ENCODE measurements around the gene LHFPL3. TPM values are rescaled to one million over a fixed set of nuclear protein-coding genes. Genes with fewer than 3 reads are reported as not detected.

Gene LHFPL3
- total and polyA plus RNA-seq, 2 experiments from 2014 or later: 0.24 TPM; not detected in 1

DNA sequence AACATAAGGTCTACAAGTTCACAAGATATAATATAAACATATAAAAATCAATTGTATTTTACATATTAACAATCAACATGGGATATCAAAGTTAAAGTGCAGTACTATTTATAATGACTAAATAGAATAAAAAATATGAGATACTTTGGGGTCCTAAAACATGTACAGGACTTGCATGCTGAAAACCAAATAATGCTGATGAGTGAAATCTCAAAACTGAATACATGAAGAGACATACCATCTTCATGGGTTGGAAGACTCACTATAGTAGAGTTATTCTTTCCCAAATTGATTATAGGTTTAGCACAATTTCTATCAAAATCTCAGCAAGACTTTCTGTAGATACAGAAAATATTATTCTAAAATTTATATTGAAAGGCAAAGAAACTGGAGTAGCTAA, 181.5 kb downstream of the LHFPL3 start:
- Mint-ChIP-seq H3K4me3 (no peak overlapping the region), H3K36me3 (ENCODE audit: low read depth) (no peaks in the 10 kb centered on the region), H3K27me3 (ENCODE audit: insufficient read depth, low read depth, poor library complexity) (no peaks in the 10 kb centered on the region), H3K9me3 (no peaks in the 10 kb centered on the region), H3K27ac (no peak overlapping the region), H3K4me1 (no peaks in the 10 kb centered on the region)
- Histone ChIP-seq H3K4me1 (ENCODE audit: insufficient read depth) (no peaks in the 10 kb centered on the region), H3K36me3 (ENCODE audit: insufficient read depth) (no peaks in the 10 kb centered on the region), H3K4me3 (no peak overlapping the region), H3K27ac (ENCODE audit: low read depth) (no peak overlapping the region), H3K79me2 (replicated peaks; ENCODE audit: insufficient read depth) (no peaks in the 10 kb centered on the region), H2AFZ (no peak overlapping the region), H3K27me3 (ENCODE audit: insufficient read depth) (no peaks in the 10 kb centered on the region), H3F3A (replicated peaks; ENCODE audit: low read depth) (no peaks in the 10 kb centered on the region), H3K9me2 (ENCODE audit: insufficient read depth) (no peaks in the 10 kb centered on the region; the same call in 1 of the 2 replicates), H3K4me2 (no peak overlapping the region), H4K20me1 (replicated peaks; ENCODE audit: insufficient read depth) (no peaks in the 10 kb centered on the region)
- no peak for ATAC-seq
- DNase-seq (ENCODE audit: low spot score): no peak
- TF ChIP-seq CREB1 (CRISPR knock-in tag; IDR thresholded peaks at IDR 0.05; ENCODE audit: low read depth): no peak
- no peak for TF ChIP-seq NANOG (IDR thresholded peaks at IDR 0.05; ENCODE audit: borderline replicate concordance)
- TF ChIP-seq ZNF331 (CRISPR knock-in tag; IDR thresholded peaks at IDR 0.05; ENCODE audit: low read depth): no peak
- TF ChIP-seq, protein P1, sequence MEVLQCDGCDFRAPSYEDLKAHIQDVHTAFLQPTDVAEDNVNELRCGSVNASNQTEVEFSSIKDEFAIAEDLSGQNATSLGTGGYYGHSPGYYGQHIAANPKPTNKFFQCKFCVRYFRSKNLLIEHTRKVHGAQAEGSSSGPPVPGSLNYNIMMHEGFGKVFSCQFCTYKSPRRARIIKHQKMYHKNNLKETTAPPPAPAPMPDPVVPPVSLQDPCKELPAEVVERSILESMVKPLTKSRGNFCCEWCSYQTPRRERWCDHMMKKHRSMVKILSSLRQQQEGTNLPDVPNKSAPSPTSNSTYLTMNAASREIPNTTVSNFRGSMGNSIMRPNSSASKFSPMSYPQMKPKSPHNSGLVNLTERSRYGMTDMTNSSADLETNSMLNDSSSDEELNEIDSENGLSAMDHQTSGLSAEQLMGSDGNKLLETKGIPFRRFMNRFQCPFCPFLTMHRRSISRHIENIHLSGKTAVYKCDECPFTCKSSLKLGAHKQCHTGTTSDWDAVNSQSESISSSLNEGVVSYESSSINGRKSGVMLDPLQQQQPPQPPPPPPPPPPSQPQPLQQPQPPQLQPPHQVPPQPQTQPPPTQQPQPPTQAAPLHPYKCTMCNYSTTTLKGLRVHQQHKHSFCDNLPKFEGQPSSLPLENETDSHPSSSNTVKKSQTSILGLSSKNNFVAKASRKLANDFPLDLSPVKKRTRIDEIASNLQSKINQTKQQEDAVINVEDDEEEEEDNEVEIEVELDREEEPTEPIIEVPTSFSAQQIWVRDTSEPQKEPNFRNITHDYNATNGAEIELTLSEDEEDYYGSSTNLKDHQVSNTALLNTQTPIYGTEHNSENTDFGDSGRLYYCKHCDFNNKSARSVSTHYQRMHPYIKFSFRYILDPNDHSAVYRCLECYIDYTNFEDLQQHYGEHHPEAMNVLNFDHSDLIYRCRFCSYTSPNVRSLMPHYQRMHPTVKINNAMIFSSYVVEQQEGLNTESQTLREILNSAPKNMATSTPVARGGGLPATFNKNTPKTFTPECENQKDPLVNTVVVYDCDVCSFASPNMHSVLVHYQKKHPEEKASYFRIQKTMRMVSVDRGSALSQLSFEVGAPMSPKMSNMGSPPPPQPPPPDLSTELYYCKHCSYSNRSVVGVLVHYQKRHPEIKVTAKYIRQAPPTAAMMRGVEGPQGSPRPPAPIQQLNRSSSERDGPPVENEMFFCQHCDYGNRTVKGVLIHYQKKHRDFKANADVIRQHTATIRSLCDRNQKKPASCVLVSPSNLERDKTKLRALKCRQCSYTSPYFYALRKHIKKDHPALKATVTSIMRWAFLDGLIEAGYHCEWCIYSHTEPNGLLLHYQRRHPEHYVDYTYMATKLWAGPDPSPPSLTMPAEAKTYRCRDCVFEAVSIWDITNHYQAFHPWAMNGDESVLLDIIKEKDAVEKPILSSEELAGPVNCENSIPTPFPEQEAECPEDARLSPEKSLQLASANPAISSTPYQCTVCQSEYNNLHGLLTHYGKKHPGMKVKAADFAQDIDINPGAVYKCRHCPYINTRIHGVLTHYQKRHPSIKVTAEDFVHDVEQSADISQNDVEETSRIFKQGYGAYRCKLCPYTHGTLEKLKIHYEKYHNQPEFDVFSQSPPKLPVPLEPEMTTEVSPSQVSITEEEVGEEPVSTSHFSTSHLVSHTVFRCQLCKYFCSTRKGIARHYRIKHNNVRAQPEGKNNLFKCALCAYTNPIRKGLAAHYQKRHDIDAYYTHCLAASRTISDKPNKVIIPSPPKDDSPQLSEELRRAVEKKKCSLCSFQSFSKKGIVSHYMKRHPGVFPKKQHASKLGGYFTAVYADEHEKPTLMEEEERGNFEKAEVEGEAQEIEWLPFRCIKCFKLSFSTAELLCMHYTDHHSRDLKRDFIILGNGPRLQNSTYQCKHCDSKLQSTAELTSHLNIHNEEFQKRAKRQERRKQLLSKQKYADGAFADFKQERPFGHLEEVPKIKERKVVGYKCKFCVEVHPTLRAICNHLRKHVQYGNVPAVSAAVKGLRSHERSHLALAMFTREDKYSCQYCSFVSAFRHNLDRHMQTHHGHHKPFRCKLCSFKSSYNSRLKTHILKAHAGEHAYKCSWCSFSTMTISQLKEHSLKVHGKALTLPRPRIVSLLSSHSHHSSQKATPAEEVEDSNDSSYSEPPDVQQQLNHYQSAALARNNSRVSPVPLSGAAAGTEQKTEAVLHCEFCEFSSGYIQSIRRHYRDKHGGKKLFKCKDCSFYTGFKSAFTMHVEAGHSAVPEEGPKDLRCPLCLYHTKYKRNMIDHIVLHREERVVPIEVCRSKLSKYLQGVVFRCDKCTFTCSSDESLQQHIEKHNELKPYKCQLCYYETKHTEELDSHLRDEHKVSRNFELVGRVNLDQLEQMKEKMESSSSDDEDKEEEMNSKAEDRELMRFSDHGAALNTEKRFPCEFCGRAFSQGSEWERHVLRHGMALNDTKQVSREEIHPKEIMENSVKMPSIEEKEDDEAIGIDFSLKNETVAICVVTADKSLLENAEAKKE (CRISPR knock-in tag; IDR thresholded peaks at IDR 0.05): no peak
- no peak for TF ChIP-seq POLR2AphosphoS5 (IDR thresholded peaks at IDR 0.05; ENCODE audit: low read depth)
- TF ChIP-seq EZH2 (IDR thresholded peaks at IDR 0.05; ENCODE audit: low read depth, unreplicated experiment): no peak
- TF ChIP-seq, protein P2, sequence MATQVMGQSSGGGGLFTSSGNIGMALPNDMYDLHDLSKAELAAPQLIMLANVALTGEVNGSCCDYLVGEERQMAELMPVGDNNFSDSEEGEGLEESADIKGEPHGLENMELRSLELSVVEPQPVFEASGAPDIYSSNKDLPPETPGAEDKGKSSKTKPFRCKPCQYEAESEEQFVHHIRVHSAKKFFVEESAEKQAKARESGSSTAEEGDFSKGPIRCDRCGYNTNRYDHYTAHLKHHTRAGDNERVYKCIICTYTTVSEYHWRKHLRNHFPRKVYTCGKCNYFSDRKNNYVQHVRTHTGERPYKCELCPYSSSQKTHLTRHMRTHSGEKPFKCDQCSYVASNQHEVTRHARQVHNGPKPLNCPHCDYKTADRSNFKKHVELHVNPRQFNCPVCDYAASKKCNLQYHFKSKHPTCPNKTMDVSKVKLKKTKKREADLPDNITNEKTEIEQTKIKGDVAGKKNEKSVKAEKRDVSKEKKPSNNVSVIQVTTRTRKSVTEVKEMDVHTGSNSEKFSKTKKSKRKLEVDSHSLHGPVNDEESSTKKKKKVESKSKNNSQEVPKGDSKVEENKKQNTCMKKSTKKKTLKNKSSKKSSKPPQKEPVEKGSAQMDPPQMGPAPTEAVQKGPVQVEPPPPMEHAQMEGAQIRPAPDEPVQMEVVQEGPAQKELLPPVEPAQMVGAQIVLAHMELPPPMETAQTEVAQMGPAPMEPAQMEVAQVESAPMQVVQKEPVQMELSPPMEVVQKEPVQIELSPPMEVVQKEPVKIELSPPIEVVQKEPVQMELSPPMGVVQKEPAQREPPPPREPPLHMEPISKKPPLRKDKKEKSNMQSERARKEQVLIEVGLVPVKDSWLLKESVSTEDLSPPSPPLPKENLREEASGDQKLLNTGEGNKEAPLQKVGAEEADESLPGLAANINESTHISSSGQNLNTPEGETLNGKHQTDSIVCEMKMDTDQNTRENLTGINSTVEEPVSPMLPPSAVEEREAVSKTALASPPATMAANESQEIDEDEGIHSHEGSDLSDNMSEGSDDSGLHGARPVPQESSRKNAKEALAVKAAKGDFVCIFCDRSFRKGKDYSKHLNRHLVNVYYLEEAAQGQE (IDR thresholded peaks at IDR 0.05; ENCODE audit: unreplicated experiment): no peak
- TF ChIP-seq, protein P3, sequence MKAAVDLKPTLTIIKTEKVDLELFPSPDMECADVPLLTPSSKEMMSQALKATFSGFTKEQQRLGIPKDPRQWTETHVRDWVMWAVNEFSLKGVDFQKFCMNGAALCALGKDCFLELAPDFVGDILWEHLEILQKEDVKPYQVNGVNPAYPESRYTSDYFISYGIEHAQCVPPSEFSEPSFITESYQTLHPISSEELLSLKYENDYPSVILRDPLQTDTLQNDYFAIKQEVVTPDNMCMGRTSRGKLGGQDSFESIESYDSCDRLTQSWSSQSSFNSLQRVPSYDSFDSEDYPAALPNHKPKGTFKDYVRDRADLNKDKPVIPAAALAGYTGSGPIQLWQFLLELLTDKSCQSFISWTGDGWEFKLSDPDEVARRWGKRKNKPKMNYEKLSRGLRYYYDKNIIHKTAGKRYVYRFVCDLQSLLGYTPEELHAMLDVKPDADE (IDR thresholded peaks at IDR 0.05): no peak
- no peak for TF ChIP-seq JUNB (IDR thresholded peaks at IDR 0.05; ENCODE audit: unreplicated experiment)
- TF ChIP-seq, protein P4, sequence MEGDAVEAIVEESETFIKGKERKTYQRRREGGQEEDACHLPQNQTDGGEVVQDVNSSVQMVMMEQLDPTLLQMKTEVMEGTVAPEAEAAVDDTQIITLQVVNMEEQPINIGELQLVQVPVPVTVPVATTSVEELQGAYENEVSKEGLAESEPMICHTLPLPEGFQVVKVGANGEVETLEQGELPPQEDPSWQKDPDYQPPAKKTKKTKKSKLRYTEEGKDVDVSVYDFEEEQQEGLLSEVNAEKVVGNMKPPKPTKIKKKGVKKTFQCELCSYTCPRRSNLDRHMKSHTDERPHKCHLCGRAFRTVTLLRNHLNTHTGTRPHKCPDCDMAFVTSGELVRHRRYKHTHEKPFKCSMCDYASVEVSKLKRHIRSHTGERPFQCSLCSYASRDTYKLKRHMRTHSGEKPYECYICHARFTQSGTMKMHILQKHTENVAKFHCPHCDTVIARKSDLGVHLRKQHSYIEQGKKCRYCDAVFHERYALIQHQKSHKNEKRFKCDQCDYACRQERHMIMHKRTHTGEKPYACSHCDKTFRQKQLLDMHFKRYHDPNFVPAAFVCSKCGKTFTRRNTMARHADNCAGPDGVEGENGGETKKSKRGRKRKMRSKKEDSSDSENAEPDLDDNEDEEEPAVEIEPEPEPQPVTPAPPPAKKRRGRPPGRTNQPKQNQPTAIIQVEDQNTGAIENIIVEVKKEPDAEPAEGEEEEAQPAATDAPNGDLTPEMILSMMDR (conservative IDR thresholded peaks at IDR 0.05; ENCODE audit: low read depth in 2 of 2): no peak
- no peak for TF ChIP-seq STAT1 (IDR thresholded peaks at IDR 0.05; ENCODE audit: unreplicated experiment)
- no peak for TF ChIP-seq ZNF114 (CRISPR knock-in tag; IDR thresholded peaks at IDR 0.05)
